ENCODE measurements around the gene CDC14A.

The CDC14A gene

DNA sequence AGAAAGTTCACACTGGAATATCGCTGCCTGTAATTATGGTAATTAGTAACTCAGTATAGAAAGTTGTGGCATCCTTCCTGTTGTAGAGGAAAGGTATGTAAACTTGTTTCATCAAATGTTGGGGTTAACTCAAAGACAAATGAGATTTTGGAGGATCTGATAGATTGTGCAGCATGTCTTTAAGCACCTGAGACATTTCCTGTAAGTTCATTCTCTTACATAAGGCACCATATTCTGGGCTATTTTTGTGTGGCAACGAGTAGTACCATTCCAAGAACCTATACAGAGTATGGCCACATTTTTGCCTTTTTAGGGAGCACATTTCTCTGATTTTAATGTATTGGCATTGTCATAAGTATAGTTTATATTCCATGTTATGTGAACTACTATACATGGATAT lies 88.8 kb downstream of the CDC14A start:
- TF ChIP-seq CTCF (IDR thresholded peaks at IDR 0.05; ENCODE audit: low read depth, low read length) = no peak
- H3K4me3 ChIP-seq (ENCODE audit: low read depth, low read length) = no peak overlapping the region

- H3K4me3 ChIP-seq (ENCODE audit: low read depth, low read length) = no peak overlapping the region
- TF ChIP-seq CTCF (IDR thresholded peaks at IDR 0.05; ENCODE audit: low read depth, low read length) = no peak
Observed at GRCh38 chr1:100441651-100442050, 89.3 kb downstream of the CDC14A start.

DNA sequence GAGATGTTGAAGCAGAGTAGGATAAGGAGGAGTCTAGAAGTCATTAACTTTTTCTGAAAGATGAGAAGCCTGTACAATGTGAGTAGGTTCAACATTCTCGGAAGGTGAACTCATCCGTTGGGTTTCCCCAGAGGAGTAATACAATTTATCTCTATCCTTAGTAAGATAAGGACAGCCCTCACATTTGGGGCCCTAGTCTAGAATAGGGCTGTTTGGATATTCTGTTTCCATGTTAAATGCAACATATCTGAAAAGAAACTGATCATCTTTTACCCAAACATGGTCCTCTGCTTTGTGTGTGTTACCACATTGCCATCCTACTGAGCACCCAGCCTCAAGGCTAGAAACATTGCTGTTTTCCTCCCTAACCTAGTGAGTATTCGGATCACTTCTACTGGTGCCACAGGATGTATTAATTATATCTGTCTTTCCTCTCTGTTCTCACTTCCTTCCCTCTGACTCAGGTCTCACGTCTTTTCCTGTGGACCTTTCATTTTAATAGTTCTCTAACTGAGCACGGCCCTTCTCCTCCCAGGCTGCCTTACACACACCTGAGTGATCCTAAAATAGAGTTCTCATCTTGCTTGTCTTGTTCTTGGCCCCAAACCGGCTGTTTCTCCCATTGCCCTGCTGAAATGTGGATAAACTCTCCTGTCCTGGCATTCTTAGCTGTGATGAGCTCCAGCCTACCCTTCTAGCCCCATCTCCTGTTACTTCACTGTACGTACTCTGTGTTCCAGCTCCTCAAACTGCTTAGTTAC lies 91.7 kb downstream of the CDC14A start:
- H3K4me3 ChIP-seq (ENCODE audit: low read depth, low read length) = no peak overlapping the region
- TF ChIP-seq CTCF (IDR thresholded peaks at IDR 0.05; ENCODE audit: low read depth, low read length) = no peak

- no peak for TF ChIP-seq CTCF (IDR thresholded peaks at IDR 0.05; ENCODE audit: low read depth, low read length)
- no peak overlapping the region for H3K4me3 ChIP-seq (ENCODE audit: low read depth, low read length)
Observed at GRCh38 chr1:100445565-100445964, 93.3 kb downstream of the CDC14A start.

- TF ChIP-seq CTCF (IDR thresholded peaks at IDR 0.05; ENCODE audit: low read depth, low read length) = no peak
- no peak overlapping the region for H3K4me3 ChIP-seq (ENCODE audit: low read depth, low read length)
Observed at GRCh38 chr1:100448366-100448765, 96.1 kb downstream of the CDC14A start.

DNA sequence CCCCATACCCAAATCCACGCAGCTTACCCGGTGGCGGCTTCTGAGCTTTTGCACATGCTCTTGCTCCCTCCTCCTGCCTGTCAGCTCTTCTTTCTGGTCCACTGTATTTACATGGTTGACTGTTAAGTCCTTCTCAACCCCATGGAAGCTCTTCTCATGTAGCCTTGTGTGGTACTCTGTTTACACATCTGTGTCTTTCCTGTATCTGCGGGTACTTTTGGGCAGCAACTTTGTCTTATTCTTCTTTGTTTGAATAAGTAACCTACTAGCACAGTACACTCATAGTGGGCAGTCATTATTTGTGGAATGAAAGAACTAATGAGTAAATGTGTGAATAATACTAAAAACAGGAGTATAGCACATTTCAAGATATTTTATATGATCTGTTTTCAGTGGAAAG lies 97.2 kb downstream of the CDC14A start:
- TF ChIP-seq CTCF (IDR thresholded peaks at IDR 0.05; ENCODE audit: low read depth, low read length) = no peak
- no peak overlapping the region for H3K4me3 ChIP-seq (ENCODE audit: low read depth, low read length)

DNA sequence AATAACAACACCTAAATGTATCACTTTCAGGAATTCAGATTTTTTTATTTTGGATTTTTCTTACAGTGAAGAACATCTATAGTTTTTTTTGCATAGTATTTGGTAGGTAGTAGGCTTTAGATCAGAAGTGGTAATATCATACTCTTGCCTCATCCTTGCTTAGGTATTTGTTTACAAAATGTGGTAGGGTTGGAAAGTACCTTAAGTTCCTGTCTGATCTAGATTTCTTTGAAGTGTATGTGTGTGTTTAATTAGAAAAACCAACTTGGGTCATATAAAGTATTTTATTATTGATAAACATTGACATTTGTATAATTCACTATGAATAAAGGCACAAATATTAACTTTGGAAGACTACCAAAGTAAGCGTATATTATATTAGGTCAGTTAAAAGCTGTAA lies 100.3 kb downstream of the CDC14A start:
- H3K4me3 ChIP-seq (ENCODE audit: low read depth, low read length) = no peak overlapping the region
- TF ChIP-seq CTCF (IDR thresholded peaks at IDR 0.05; ENCODE audit: low read depth, low read length) = no peak
